GM10847 (cell line): ENCODE data around the gene ADPRH.
A peak's percentile ranks its signal among the peaks of the same experiment; 100 is the strongest.

ENCODE experiments used
- POLR2A ChIP-seq: IDR thresholded peaks from 2 replicates; pipeline ENCODE4 v1.6.1; 2011; ENCODE audit not compliant: insufficient read length; ENCODE audit errors: extremely low read depth

ADPRH gene

DNA sequence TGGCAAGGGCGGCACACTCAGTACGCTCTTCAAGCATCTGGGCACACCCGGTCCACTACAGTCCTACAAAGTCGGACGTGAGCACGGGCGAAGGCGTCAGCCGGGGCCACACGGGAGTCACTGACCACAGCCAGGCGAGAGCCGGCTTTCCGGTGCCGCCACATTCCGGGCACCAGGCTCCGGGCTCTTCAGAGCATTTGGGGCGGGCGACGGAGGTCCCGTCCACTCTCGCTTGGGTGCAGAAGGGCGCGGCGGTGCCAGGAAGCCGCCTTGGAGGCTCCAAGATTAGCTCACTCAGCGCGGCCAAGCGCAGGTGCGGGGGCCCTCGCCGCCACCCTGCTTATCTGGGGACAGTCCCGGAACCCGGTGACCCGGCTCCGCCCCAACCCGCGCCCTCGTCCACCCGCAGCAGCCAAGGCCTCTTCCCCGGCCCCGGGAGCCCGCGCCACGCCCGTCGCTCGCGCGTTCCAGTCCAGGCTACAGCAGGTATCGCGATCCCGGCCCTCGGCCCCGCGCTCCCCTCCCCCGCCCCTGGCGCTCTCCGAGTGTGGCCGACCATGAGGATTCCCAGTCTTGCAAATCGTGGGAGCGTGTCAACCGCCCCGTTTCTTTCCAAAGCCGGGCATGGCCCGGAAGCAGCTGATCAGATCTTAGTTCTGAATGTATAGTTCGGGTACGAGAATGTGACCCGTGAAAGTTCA, at the start of gene ADPRH:
Gene ADPRH, plus strand, starts transcription at position 127 of the 701 bp plus-strand sequence. CDS start 2,678 bp downstream, outside the sequence.
- TF ChIP-seq POLR2A: peak; percentile 51

DNA sequence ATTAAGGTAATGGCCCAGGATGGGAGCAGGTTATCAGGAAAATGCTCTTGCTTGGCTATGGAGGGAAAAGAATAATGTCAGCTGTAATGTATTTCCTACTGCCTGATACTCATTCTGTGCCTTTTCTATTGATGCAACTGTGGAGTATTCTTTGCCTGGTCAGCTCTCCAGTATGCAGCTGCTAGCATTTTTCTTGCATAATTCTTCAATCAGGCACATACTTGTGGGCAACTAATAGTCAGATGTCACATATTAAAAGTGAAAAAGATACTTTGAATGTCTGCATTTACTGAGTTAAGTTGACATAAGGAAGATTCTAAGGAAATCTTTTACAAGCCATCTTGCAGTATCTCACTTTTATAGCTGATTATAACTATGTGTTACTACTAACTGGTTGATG, 49.4 kb upstream of the ADPRH start:
- TF ChIP-seq POLR2A: no peak

DNA sequence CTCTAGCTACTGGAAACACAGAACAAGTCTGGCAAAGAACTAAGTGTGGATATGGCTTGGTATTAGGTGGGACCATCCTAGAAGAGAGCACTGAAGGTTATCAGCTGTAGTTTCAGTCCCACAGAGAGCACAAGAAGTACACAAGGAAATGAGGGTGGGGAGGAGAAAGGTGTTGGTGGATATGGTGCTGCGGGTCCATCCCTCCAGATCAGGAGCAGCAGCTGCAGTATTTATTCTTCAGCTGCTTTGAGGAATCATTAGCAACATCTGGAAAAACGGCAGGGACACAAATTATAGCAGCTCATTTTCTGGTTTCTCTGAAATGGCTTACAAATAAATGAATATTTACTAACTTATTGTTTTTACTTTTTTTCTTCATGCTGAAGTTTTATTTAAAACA, 48.8 kb upstream of the ADPRH start:
- no peak for TF ChIP-seq POLR2A

DNA sequence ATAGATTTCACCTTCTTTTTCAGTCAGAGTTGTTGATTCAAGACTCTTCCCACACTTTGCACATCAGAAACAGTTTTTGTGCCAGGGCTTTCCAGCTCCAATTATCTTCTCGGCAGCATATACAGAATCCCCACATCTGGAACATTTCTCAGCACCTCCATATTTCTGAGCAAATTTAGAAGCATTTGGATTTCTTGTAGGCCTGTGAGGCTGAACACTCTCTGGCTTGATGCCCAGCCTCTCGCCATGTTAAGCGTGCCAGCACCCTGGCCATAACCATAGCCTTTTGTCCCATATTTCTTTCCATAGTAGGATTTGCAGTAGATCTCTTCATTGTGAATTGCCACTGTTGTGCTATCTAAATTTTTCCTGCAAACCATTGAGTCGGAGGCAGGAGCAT, 48.1 kb upstream of the ADPRH start:
- TF ChIP-seq POLR2A: no peak

DNA sequence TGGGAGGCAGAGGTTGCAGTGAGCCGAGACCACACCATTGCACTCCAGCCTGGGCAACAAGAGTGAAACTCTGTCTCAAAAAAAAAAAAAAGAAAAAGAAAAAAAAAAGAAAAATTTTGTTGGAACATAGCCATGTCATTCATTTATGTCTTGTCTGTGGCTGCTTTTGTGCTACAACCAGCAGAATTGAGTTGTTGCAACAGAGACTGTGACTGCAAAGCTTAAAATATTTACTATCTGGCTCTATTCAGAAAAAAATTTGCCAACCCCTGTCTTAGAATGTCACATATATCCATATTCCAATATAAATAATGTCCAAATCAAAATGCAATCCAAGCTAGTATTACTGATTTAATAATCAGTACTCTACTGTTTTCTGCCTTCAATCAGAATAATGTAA, 45.0 kb upstream of the ADPRH start:
- TF ChIP-seq POLR2A: no peak

DNA sequence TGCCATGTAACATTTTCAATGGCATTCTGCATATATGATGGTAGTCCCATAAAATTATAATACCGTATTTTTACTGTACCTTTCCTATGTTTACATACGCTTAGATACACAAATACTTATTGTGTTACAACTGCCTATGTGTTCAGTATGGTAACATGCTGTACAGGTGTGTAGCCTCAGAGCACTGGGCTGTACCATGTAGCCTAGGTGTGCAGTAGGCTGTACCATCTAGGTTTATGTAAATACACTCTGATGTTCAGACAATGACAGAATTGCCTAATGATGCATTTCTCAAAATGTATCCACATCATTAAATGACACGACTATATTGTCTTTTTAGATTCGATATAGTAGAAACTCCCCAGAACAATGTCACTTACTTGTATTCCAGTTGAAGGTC, 42.5 kb upstream of the ADPRH start:
- TF ChIP-seq POLR2A: no peak

DNA sequence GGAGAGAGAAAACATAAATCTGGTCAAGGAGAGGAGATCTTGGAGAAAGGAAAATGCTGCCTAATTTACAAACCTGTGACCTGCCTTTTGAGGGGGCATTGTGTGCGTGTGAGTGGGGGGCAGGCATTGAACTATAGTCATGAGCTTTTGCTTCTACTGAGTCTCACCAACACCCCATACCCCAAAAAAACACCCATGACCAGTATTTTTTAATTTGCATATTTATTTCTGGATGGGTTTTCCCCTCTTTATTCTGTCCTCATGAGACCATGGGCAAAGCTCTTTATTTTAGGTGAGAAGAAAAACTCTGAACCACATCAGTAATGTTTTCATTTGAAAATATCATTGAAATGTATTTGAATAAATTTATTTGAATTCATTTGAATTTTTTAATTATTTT, 40.5 kb upstream of the ADPRH start:
- TF ChIP-seq POLR2A: no peak

DNA sequence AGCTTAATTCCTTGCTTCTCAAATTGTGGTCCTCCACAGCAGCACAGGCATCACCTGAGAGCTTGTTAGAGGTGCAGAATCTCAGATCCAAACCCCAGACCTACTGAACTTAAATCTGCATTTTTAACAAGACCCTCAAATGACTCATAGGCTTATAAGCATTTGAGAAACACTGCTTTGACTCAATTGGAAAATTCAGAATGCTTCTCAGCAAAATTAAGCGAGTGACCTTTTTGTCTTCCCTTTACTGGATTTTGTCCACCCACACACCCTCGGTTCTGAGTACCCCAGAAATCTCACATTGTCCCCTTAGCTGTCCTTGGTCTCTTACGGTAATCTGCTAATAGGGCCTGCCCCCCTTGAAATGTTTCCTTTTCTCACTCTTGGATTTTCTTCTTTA, 37.7 kb upstream of the ADPRH start:
- no peak for TF ChIP-seq POLR2A

DNA sequence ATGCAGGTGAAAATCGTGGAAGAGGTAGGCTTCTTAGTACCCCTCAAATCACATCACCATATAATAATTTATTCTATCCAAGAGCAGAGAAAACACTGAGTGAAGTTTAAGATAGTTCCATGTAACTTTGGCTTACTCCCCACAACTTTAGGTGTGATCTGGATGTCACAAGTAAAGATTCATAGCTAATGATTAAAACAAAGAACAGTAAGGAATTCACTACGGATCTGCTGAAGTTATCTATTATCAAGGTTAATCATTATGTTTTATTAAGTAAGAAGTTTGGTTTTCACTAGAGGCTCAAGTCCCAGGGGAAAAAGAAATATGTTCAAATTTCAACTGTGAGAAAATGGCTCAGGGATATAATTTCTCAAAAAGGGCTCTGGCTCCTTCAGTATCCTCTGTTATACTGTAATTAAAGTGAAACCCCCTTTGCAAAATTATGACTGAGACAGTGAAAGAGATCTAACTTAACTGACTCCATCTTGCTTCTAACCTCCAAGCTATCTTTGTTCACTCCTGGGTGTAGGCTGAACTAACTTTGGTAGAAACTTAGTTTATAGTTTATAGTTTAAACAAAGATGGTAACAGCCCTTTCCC, 37.0 kb upstream of the ADPRH start:
- no peak for TF ChIP-seq POLR2A

DNA sequence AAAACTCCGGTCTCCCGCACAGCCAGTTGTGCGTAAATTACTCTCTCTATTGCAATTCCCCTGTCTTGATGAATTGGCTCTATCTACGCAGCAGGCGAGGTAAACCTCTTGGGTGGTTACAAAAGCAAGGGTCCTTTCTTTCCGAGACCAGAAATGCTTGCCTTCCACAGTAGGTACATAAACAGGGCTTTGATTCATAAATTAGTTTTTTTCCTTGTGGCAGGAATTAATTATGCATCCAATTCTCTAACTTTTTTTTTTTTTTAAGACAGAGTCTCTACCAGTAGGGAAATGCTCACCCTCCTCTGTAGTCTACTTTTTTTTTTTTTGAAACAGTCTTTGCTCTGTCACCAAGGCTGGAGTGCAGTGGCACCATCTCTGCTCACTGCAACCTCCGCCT, 36.1 kb upstream of the ADPRH start:
- no peak for TF ChIP-seq POLR2A

DNA sequence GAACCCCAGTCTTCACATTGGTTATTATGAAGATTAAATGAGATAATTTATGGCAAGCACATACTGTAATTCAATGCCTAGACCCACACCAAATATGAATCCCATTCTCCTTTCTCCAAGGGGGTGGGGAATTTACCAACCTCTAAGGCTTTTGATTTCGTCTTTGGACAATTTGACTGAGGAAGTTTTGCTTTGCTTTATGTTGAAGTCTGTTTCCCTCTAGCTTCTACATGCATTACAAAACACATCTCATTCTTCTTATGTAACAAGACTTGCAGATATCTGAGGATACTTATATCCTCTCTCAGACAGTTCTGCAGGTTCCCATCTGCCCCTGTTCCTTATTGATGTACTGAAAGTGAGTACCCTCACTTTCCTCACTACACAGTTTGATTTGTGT, 32.1 kb upstream of the ADPRH start:
- no peak for TF ChIP-seq POLR2A

DNA sequence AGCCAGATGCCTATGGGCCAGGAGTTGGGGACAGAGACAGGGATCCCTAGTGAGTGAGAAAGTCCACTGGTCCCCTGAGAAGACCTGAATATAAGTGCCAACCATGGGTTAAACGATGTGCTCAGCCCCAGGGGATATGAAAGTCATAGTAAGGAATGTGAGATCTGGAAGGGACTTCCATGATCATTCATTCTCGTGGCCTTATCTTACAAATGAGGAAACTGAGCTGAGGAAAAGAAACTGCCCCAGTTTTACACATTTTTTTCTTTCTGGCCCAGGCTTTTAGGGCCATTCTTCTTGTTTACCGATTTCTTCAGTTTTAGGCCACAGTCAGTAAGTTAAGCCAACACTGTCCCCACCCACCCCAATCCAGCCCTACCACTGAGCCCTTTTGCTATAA, 31.0 kb upstream of the ADPRH start:
- no peak for TF ChIP-seq POLR2A

DNA sequence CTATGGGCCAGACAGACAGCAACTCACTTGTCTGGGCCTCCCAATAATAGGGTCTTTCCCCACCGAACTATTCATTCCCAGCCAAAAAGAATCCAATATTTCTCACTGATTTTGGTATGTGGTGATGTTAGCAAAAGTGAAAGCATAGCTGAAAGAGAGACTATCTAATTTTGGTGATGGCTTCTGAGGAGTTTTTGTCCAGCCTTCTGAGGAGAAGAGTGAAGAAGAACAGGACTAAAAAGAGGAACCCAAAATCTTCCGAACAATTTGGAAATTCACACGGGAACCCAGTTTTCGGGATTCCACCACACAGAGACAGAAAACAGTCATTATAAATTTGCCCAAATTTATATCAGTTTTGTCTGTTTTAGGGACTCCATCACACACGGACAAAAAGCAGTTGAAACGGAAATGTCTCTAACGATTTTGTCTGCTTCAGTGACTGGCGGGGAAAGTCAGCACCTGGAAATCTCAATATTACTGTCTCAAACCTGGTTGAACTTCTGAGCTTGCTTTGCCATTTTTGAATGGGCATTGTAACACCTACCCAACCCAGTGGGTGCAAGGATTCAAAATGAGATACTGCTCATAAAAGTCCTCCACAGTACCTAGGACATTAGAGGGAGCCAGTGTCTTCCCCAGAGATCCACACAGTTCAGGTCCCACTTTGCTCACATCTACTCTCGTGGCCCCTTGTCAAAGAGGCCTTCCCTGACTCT, 28.9 kb upstream of the ADPRH start:
- no peak for TF ChIP-seq POLR2A

DNA sequence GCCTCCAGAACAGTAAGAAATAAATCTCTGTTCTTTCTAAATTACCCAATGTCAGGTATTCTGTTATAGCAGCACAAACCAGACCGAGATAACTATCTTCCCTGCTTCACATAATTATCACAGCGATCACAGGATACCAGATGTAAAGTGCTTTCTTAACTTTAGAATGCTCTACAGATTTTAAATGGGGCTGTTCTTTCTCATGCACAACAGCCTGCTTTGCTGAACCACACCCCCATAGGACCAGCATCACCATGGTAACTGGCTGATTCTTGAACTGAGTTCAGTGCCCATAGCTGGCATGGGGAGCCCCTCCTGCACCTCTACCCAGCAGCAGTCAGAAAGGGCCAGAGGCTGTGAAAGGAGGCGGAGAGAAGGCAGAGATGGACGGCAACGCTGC, 27.7 kb upstream of the ADPRH start:
- no peak for TF ChIP-seq POLR2A

DNA sequence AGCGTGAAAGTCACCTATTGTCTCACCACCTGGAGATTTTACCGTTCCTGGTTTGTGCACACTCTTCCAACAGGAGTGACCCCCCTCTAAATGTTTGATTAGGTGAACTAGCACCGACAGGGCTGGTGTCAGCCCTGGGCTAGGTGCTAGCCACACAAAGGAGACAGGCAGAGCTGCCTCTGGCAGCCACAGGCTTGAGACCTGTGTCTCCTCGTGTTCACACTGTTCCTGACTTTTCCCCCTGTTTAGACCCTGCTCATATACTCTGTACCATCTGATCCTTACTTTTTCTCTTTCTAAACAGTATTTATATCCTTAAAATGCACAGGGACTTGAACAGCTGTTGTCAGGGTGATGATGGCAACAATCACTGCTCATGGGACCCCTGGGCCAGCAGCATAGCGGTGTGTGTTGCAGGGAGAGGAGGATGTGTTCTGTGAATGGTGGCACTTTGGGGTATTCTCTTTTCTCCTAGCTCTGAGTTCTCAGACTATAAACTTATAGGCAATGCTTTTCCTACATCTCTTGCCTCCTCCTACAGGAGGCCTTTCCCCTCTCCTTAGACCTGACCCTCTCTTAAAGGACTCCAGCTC, 25.4 kb upstream of the ADPRH start:
- no peak for TF ChIP-seq POLR2A

DNA sequence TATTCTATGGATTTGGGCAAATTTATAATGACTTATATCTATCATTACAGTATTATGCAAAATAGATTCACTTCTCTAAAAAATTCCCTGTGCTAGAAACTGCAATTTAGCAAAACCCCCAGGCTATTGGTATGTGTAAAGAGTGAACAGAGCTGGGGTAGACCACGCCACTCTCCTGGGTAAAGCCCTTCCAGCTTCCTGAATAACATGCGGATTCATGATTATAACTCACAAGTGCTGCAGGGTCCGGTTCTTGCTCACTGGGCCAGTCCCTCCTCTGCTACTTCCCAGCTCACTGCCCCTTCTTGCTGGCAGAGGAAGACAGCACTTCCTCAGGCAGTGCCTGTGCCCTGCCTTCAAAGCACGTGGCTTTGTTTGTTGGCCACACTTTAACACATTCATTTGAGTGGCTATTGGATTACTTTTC, 24.0 kb upstream of the ADPRH start:
- TF ChIP-seq POLR2A: no peak
